Measurements from ENCODE around the gene OR14I1.

OR14I1 gene

DNA sequence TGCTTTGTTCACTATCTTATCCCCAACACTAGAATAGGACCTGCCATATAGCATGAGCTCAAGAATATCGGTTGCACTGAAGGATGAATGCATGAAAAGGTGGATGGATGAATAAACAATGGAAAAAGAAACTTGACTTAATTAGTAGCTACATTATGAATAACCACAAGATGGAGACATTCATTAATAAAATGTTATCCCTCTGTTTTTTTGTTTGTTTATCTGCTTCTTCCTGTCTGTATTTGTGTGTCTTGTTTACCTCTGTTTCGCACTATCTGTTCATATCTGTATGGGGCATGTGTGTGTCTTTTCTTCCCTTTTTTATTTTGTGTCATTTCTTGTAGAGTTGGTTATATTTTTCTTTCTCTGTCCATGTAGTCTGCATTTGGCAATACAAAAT, 1.1 kb upstream of the OR14I1 start:
- DNase-seq (ENCODE audit: low read depth), result no peak
- TF ChIP-seq, protein P1, sequence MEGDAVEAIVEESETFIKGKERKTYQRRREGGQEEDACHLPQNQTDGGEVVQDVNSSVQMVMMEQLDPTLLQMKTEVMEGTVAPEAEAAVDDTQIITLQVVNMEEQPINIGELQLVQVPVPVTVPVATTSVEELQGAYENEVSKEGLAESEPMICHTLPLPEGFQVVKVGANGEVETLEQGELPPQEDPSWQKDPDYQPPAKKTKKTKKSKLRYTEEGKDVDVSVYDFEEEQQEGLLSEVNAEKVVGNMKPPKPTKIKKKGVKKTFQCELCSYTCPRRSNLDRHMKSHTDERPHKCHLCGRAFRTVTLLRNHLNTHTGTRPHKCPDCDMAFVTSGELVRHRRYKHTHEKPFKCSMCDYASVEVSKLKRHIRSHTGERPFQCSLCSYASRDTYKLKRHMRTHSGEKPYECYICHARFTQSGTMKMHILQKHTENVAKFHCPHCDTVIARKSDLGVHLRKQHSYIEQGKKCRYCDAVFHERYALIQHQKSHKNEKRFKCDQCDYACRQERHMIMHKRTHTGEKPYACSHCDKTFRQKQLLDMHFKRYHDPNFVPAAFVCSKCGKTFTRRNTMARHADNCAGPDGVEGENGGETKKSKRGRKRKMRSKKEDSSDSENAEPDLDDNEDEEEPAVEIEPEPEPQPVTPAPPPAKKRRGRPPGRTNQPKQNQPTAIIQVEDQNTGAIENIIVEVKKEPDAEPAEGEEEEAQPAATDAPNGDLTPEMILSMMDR (conservative IDR thresholded peaks at IDR 0.05; ENCODE audit: low read depth, low read length), result no peak

DNA sequence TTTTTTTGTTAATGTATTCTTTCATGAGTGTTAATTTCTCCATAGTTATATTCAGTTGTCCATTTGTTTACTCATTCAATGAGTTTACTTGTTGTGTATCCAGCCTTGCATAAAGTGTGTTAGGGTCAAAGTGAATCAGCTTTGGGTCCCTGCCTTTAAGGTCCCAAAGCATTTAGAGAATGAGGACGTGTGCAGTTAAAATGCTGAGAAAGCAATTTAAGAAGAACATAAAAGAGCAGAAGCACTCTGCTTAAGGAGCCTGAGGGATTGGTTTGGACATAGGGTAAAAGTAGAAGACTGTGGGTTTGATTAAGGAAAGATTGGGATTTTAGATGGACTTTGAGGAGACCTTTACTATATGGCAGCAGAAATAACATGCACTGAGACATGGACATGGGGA, 3.5 kb downstream of the OR14I1 start:
- H3K4me3 ChIP-seq (ENCODE audit: low read depth, low read length), result no peak overlapping the region
- DNase-seq (ENCODE audit: low read depth), result no peak
- TF ChIP-seq, protein P1 (conservative IDR thresholded peaks at IDR 0.05; ENCODE audit: low read depth, low read length), result no peak

More for the DNA sequence above, 1.1 kb upstream of the OR14I1 start:
- H3K4me3 ChIP-seq (ENCODE audit: low read depth, low read length), result no peak overlapping the region

DNA sequence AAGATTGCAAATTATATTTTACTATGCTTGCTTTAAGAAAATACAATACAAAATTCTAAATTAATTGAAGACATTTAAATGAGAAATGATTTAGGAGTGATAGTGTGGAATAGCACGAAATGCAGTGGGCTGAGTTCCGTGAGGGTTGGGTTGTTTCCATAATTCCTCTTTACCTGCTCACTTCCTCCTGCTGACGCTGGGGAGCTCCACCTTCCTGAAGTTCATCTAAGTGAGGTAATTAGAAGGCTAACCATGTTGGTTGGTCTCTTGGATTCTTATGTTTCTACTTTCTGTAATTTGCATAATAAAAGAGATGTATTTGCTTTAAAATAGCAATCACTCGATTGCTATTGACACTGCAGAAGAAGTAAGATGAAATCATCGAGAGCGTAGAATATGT, 4.7 kb downstream of the OR14I1 start:
- TF ChIP-seq, protein P1 (conservative IDR thresholded peaks at IDR 0.05; ENCODE audit: low read depth, low read length), result no peak
- no peak overlapping the region for H3K4me3 ChIP-seq (ENCODE audit: low read depth, low read length)
- no peak for DNase-seq (ENCODE audit: low read depth)

GRCh38 chr1:248696774-248697173, 5.8 kb downstream of the OR14I1 start:
- no peak overlapping the region for H3K4me3 ChIP-seq (ENCODE audit: low read depth, low read length)
- no peak for DNase-seq (ENCODE audit: low read depth)
- TF ChIP-seq, protein P1 (conservative IDR thresholded peaks at IDR 0.05; ENCODE audit: low read depth, low read length), result no peak

GRCh38 chr1:248696261-248696660, 6.3 kb downstream of the OR14I1 start:
- TF ChIP-seq, protein P1 (conservative IDR thresholded peaks at IDR 0.05; ENCODE audit: low read depth, low read length), result no peak
- DNase-seq (ENCODE audit: low read depth), result no peak

DNA sequence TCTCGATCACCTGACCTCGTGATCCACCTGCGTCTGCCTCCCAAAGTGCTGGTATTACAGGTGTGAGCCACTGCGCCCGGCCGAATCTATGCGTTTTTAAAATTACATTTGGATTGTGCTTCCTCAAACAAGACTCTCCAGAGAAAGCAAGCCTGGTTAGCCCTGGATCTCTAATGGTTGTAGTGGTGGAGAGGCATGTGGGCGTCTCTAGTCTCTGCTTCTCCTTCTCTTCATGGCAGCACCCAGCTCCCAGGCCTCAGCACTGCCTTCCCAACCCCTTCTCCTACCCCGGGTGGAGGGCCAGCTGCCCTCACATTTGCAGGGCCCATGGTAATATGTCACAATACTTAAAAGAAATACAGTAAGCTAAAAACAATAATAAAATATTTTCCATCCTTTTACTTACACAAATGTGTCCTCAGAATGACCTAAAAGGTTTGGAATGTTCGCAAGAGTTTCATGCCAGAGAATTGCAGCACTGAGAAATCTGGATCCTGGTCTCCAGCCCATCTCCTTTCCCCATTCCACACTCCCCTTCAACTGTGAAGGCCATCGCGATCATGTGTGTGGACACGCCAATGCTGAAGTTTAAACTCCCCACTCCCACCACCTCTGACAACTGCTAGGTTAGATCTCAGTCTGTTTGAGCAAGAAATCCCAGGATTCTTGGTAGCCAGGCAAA, 7.0 kb downstream of the OR14I1 start:
- TF ChIP-seq, protein P1 (conservative IDR thresholded peaks at IDR 0.05; ENCODE audit: low read depth, low read length), result no peak
- peak; percentile 7 for DNase-seq (ENCODE audit: low read depth)

More at GRCh38 chr1:248696261-248696660, 6.3 kb downstream of the OR14I1 start:
- H3K4me3 ChIP-seq (ENCODE audit: low read depth, low read length), result no peak overlapping the region

GRCh38 chr1:248691567-248692155, 10.9 kb downstream of the OR14I1 start:
- TF ChIP-seq, protein P1 (conservative IDR thresholded peaks at IDR 0.05; ENCODE audit: low read depth, low read length), result no peak
- DNase-seq (ENCODE audit: low read depth), result no peak
- H3K4me3 ChIP-seq (ENCODE audit: low read depth, low read length), result no peak overlapping the region

More for the DNA sequence above, 7.0 kb downstream of the OR14I1 start:
- no peak overlapping the region for H3K4me3 ChIP-seq (ENCODE audit: low read depth, low read length)

Measured in choroid plexus epithelial cell (primary cell).